ENCODE measurements around the gene TRAF5. TPM values are rescaled to one million over a fixed set of nuclear protein-coding genes. Genes with fewer than 3 reads are reported as not detected.
"Not testable (repeated sequence)": the region's sequence is repeated elsewhere in the genome, so short reads cannot be mapped to it uniquely, and the experiment has no call there.

Gene TRAF5
- total RNA-seq, 2 experiments from 2014 or later, result 40.6 to 42.5 TPM

DNA sequence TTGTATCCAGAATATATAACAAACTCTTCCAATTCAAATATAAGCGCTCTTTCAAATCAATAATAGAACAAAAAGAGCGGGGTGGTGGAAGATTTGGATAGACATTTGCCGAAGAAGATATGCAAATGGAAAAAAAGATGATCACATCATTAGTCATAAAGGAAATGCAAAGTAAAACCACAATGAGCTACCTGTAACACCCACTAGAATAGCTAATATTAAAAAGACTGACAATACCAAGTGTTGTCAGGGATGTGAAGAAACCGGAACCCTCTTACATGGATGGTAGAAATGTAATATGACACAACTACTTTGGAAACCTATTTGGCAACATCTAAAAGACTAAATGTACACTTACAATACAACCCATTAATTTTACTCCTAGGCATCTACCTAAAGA lies 5.7 kb upstream of the TRAF5 start:
- peak; percentile 22 for ATAC-seq
- H3K4me1 Mint-ChIP-seq (ENCODE audit: low read depth), result peaks cover 54% of the 10 kb centered on the region
- ChIA-PET CTCF (interaction anchor here (0.7 to 1.5 kb wide), 4 partner anchors 15 to 159 kb away, joined by 3 to 6 read pairs (median 3); no protein-coding TSS in a partner anchor), POLR2A (no interaction called here)
- no peaks in the 10 kb centered on the region for H3K36me3 Mint-ChIP-seq (ENCODE audit: low read depth)
- H3K27ac Mint-ChIP-seq, result peak overlapping the region; percentile 20
- H3K4me3 Mint-ChIP-seq, result no peak overlapping the region
- no peaks in the 10 kb centered on the region for H3K27me3 Mint-ChIP-seq
- no peak for DNase-seq
- intact Hi-C loops (cut with micrococcal nuclease), result loop anchor here (10.0 kb wide), 2 partner anchors 194 to 334 kb away; no protein-coding TSS in a partner anchor
- no peak for TF ChIP-seq CTCF (IDR thresholded peaks at IDR 0.05)
- no peaks in the 10 kb centered on the region for H3K9me3 Mint-ChIP-seq

DNA sequence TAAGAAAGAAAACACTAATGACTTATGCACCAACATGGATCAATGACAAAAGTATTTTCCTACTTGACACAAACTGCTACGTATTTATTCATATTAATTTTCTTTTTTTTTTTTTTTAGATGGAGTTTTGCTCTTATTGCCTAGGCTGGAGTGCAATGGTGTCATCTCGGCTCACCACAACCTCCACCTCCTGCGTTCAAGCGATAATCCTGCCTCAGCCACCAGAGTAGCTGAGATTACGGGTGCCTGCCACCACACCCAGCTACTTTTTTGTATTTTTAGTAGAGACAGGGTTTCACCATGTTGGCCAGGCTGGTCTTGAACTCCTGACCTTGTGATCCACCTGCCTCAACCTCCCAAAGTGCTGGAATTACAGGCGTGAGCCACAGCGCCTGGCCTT lies 5.0 kb upstream of the TRAF5 start:
- H3K36me3 Mint-ChIP-seq (ENCODE audit: low read depth); H3K27me3 Mint-ChIP-seq; H3K4me3 Mint-ChIP-seq; H3K9me3 Mint-ChIP-seq; ATAC-seq; H3K27ac Mint-ChIP-seq; DNase-seq: not testable (repeated sequence)
- ChIA-PET POLR2A (interaction anchor here (0.6 kb wide), 1 partner anchor 155 kb away, joined by 4 read pairs; no protein-coding TSS in a partner anchor), CTCF (interaction anchor here (0.8 to 2.5 kb wide), 8 partner anchors 14 to 158 kb away, joined by 3 to 21 read pairs (median 9); no protein-coding TSS in a partner anchor)
- H3K4me1 Mint-ChIP-seq (ENCODE audit: low read depth), result peaks cover 58% of the 10 kb centered on the region
- intact Hi-C loops (cut with micrococcal nuclease), result loop anchor here (2.0 to 10.0 kb wide), 4 partner anchors 17 to 333 kb away; partner anchors contain the start of gene SLC30A1

DNA sequence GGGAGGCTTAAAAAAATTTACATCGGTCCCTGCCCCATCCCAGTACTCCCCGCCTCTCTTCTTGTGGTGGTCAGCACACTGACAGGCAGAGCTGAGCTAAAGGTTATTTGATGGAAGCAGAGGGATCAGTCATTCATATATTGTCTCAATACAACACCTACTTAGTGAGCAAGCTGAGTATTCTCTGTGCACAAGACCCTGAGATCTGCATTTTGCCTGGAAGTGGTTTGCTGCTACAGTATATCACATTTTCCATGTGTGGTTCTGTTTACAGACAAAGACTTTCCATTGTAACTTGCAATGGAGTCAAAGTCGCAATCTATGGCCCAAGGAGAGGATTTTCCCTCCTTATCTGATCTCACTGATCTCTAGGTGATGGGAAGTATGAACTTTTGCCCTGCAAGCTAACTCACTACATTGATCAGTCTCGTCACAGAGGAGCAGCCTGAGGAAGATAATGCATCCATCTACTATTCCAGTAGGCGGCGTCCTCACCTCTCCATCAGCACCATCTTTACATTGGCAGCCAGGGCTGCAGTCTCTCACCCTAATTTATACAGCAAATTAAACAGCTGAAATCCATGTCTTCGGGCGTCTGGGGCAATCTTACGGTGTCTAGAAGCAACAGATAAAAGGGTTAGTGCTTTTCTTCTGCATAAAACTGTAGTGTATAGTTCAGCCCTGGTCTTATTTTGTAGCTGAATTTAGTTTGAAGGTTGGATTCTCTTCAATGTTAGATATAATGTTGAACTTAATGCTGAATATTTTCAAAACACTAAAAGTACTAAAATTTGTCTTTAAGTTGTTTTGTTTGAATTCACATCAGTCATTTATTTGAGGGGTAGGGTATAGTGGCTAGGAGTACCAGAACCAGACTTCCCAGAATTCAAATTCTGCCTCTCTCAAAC lies 3.2 kb upstream of the TRAF5 start:
- CTCF ChIA-PET, result interaction anchor here (0.7 to 2.5 kb wide), 49 partner anchors 8 to 332 kb away, joined by 3 to 27 read pairs (median 4); partner anchors contain the start of gene SLC30A1
- DNase-seq (peak; percentile 86), ATAC-seq (peak; percentile 77)
- intact Hi-C loops (cut with micrococcal nuclease), result loop anchor here (1.0 to 10.0 kb wide), 5 partner anchors 19 to 331 kb away; partner anchors contain the start of gene SLC30A1
- Mint-ChIP-seq H3K4me3 (no peak overlapping the region), H3K27ac (peak overlapping the region; percentile 58), H3K27me3 (no peaks in the 10 kb centered on the region), H3K36me3 (ENCODE audit: low read depth) (peaks cover 10% of the 10 kb centered on the region), H3K4me1 (ENCODE audit: low read depth) (peaks cover 61% of the 10 kb centered on the region), H3K9me3 (no peaks in the 10 kb centered on the region)
- POLR2A ChIA-PET, result interaction anchor here (0.7 to 1.7 kb wide), 7 partner anchors 10 to 950 kb away, joined by 3 to 7 read pairs (median 3); no protein-coding TSS in a partner anchor
- peak; percentile 81 for TF ChIP-seq CTCF (IDR thresholded peaks at IDR 0.05)

DNA sequence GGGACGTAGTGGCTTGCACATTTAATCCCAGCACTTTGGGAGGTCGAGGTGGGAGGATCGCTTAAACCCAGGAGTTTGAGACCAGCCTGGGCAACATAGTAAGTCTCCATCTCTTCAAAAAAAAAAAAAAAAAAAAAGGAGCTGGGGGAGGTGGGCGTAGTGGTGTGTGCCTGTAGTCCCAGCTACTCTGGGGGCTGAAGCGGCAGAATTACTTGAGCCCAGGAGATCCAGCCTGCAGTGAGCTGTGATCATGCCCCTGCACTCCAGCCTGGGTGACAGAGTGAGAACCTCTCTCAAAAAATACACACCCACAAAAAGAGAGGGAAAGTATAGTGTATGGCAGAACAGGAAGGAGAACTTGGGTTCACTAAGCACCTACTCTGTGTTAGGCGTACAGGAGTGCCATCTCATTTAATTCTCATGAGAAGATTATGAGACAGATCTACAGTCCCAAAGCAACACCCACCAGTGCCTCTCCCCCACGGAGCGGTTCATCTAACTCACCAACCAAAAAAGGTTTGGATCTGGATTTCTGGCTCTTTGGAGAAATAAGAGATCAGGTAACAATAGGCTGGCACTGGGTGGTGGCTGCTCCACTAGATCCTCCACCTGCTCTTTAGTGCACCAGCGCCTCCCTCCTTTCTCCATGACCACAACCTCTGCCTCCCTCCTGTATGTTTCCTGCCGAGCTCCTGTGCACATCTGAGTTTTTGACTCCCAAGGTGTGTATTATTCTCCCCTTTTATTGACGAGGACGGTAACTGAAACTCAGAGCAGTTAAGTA lies 1.4 kb upstream of the TRAF5 start:
- CTCF ChIA-PET, result interaction anchor here (0.6 to 1.4 kb wide), 6 partner anchors 11 to 1665 kb away, joined by 3 to 7 read pairs (median 3); no protein-coding TSS in a partner anchor
- TF ChIP-seq CTCF (IDR thresholded peaks at IDR 0.05), result no peak
- Mint-ChIP-seq H3K4me1 (ENCODE audit: low read depth) (peaks cover 72% of the 10 kb centered on the region), H3K36me3 (ENCODE audit: low read depth) (peaks cover 13% of the 10 kb centered on the region), H3K9me3 (no peaks in the 10 kb centered on the region), H3K27me3 (no peaks in the 10 kb centered on the region), H3K27ac (peak overlapping the region; percentile 46), H3K4me3 (peak overlapping the region; percentile 84)
- no peak for DNase-seq
- POLR2A ChIA-PET, result interaction anchor here (0.6 to 2.5 kb wide), 3 partner anchors 32 to 67 kb away, joined by 3 to 7 read pairs (median 4); no protein-coding TSS in a partner anchor
- intact Hi-C loops (cut with micrococcal nuclease), result loop anchor here (5.0 to 10.0 kb wide), 3 partner anchors 57 to 330 kb away; no protein-coding TSS in a partner anchor
- ATAC-seq, result no peak

DNA sequence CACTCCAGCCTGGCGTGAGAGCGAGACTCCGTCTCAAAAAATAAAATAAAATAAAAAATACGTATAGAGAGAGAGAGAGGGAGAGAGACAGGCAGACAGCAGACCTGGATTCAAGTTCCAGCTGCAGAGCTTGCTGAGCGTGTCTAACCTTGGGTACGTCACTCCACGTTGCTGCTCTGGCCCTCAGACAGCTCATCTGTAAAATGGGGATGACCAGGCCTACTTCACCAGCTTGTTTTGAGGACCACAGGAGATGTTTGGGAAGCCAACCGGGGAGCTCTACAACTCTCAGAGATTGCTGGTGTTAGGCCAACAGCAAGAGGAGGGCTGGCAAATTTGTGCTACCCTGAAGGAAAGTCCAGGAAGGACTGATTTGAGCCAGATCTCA lies 499 bp upstream of the TRAF5 start:
- intact Hi-C loops (cut with micrococcal nuclease), result loop anchor here (5.0 to 10.0 kb wide), 3 partner anchors 56 to 329 kb away; no protein-coding TSS in a partner anchor
- TF ChIP-seq CTCF (IDR thresholded peaks at IDR 0.05), result no peak
- Mint-ChIP-seq H3K4me1 (ENCODE audit: low read depth) (peaks cover 74% of the 10 kb centered on the region), H3K36me3 (ENCODE audit: low read depth) (peaks cover 20% of the 10 kb centered on the region), H3K9me3 (no peaks in the 10 kb centered on the region), H3K27ac (peak overlapping the region; percentile 95), H3K4me3 (peak overlapping the region; percentile 84), H3K27me3 (no peaks in the 10 kb centered on the region)
- ChIA-PET CTCF (interaction anchor here (0.6 to 1.4 kb wide), 7 partner anchors 9 to 189 kb away, joined by 3 to 7 read pairs (median 3); no protein-coding TSS in a partner anchor), POLR2A (interaction anchor here (0.6 to 4.6 kb wide), 6 partner anchors 13 to 189 kb away, joined by 3 to 45 read pairs (median 4); no protein-coding TSS in a partner anchor)
- no peak for ATAC-seq
- no peak for DNase-seq
